Measurements from ENCODE around the gene COMMD3.

- TF ChIP-seq CTCF (IDR thresholded peaks at IDR 0.05) (no peak), POLR2A (IDR thresholded peaks at IDR 0.05) (no peak)
Measured at GRCh38 chr10:22338931-22339330, 22.7 kb downstream of the COMMD3 start.

Measured in right lobe of liver (tissue), 4 donors.